Activated T-helper 1 cell treated with anti-CD3 and anti-CD28 coated beads, Interleukin-2, amount 50 U/mL, for 16 hours (primary cell): ENCODE measurements around the gene ZNF763.
"Not testable (repeated sequence)": the region's sequence is repeated elsewhere in the genome, so short reads cannot be mapped to it uniquely, and the experiment has no call there.

ENCODE experiments used
- DNase-seq, 2 donors: peaks; one replicate each; pipeline ENCODE4 v3.0.0-alpha.2; 2020; ENCODE audit warnings: low read depth in 1 of 2, low spot score in 1 of 2

Gene ZNF763

DNA sequence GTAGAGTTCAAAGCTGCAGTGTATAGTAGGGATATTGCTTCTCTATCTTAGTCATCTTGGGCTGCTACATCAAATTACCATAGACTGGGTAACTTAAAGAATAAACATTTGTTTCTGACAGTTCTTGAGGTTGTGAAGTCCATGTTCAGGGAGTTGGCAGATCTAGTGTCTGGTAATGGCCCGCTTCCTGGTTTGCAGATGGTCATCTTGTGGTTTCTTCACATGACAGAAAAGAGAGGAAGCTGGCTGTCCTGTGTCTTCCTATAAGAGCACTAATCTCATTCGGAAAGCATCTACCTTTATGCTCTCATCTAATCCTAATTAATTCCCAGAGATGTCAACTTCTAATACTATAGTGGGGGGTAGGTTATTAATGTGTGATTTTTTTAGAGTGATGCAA, 6.2 kb downstream of the ZNF763 start:
- no peak for DNase-seq

DNA sequence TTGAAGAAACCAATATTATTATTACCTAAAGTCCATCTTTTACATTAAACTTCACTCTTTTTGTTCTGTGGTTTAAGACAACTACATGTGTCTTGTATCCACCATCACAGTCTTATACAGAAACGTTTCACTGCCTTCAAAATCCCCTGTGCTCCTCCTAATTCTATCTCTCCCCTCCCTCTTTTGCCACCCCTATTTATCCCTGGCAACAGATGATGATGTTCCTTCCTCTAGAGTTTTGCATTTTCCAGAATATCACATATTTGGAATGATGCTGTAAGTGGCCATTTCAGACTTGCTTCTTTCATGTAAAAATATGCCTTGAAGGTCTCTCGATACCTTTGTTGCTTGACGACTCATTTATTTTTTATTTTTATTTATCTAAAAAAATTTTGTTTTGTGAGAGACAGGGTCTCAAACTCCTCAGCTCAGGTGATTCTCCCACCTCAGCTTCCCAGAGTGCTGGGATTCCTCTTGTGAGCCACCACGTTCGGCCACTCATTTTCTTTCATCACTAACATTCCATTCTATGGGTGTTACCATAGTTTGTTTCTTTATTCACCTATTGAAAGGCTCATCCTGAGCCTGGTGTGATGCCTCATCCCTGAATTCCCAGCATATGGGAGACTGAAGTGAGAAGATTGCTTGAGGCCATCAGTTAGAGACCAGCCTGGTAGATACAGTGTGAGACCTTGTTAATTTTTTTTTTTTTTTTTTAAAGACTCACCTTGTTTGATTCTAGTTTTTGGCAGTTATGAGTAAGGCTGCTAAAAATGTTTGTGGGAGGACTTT, 8.4 kb downstream of the ZNF763 start:
- DNase-seq = no peak

DNA sequence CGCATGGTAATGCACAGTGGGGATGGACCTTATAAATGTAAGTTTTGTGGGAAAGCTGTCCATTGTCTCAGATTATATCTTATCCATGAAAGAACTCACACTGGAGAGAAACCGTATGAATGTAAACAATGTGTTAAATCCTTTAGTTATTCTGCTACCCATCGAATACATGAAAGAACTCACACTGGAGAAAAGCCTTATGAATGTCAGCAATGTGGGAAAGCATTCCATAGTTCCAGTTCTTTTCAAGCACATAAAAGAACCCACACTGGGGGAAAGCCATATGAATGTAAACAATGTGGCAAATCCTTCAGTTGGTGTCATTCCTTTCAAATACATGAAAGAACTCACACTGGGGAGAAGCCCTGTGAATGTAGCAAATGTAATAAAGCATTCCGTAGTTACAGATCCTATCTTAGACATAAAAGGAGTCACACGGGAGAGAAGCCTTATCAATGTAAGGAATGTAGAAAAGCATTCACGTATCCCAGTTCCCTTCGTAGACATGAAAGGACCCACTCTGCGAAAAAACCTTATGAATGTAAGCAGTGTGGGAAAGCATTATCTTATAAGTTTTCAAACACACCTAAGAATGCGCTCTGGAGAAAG, 13.8 kb downstream of the ZNF763 start:
- no peak for DNase-seq

DNA sequence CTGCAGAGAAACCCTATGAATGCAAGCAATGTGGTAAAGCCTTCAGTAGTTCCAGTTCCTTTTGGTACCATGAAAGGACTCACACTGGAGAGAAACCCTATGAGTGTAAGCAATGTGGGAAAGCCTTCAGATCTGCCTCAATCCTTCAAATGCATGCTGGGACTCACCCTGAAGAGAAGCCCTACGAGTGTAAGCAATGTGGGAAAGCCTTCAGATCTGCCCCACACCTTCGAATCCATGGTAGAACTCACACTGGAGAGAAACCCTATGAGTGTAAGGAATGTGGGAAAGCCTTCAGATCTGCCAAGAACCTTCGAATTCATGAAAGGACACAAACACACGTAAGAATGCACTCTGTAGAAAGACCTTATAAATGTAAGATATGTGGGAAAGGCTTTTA, 14.7 kb downstream of the ZNF763 start:
- DNase-seq = no peak

DNA sequence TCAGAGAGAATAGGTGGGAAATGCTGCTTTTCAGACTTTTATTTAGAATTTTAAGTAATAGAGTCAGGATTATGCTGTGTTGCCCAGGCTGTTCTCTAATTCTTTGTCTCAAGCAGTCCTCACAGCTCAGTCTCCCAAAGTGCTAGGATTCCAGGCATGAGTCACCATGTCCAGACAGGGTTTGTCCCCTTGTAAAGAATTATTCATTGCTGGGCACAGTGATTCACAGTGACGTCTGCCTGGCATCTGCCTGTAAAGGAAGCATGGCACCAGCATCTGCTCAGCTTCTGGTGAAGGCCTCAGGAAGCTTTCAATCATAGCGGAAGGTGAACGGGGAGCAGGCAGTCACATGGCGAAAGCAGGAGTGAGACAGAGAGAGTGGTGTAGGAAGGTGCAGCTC, 17.7 kb downstream of the ZNF763 start:
- DNase-seq = no peak

DNA sequence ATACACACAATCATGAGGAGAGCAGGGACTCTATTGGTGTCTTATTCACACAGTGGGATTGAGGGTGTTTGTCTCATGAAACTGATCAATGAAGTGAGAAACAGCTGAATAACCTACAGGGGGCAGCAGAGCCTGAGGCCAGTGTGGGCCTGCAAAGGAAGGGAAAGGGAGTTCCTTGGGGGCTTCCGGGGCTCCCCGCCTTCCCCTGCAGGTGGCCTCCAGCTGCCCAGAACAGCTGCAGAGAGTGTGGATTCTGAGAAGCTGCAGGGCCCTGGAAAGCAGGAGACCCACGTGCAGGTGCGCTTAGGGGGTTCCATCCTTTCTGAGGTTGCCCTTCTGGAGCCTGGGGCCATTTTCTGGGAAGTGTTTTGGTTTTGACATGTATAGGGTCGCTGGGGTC, 20.1 kb downstream of the ZNF763 start:
- no peak for DNase-seq

DNA sequence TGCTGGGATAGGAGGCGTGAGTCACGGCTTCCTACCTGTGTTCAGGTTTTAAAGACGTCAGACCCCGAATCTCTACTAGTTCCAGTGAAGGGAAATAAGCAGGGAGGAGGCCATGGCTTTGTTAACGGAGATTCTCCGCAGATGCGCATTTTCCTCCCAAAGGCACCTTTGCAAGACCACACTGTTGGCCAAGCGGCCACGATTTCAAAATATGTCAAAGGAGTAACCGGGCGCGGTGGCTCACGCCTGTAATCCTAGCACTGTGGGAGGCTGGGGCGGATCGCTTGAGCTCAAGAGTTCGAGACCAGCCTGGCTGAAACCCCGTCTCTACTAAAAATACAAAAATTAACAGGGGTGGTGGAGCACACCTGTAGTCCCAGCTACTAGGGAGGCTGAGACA, 21.9 kb downstream of the ZNF763 start:
- DNase-seq = no peak

DNA sequence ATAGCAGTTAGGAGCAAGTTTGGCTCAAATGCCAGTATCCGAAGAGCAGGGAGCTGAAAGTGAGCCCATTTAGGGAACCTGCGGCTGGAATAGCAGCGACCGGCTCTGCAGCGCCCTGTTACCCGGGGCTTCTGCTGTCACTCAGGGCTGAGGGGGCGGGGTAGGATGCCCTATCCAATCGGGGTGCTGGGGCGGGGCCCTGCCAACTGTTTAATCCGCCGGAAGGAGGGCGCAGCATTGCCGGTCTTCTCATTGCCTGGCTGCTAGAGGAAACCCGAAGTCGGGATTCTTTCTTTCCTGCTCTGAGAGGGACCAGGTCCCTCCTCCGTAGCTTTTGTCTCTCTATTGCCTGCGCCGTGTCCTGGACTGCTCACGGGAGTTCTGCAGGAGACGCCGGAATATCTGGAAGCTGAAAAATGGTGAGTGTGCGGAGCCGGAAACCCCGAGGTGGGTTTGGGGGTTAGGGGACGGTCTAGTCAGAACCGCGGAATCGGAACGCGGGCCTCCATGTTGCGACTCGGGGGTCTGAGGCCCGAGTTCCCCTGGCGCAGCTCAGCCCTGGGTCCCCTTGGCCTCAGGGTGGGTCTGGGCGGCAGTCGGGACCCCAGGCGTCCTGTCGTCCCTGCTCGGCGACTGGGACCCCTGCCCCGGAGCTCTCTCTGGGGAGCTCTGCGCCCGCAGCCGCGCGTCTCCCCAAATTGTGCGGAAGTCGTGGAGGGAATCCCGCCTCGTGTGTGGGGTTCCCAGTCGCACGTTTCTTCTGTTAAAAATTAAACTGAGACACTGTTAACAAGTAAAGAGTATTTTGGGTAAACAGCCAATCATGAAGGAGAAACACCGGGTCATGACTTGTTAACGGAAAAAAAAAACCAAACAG, 22.8 kb downstream of the ZNF763 start:
- DNase-seq = peak; percentile 78 to 81

DNA sequence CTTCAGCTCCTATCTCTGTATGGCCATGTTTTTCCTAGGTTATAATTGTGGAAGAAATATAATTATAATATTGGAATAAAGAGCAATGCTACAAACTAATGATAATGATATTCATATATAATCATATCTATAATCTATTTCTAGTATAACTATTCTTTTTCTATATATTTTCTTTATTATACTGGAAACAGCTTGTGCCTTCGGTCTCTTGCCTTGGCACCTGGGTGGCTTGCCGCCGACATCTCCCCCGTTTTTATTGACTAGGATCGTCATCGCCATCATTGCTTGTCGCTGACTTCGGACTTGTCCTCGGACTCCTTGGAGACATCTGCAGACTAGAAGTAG, 24.2 kb downstream of the ZNF763 start:
- no peak for DNase-seq

DNA sequence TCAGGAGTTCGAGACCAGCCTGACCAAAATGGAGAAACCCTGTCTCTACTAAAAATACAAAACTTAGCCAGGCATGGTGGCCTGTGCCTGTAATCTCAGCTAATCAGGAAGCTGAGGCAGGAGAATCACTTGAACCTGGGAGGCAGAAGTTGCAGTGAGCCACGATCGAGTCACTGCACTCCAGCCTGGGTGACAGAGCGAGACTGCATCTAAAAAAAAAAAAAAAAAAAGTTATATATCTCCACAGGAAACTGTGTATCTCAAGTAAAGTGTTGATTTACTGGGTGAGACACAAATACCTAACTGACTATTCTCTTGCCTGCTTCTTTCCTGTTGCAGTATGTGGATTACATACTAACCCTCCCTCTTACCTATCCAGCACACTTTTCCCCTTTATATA, 27.1 kb downstream of the ZNF763 start:
- DNase-seq = not testable (repeated sequence)

DNA sequence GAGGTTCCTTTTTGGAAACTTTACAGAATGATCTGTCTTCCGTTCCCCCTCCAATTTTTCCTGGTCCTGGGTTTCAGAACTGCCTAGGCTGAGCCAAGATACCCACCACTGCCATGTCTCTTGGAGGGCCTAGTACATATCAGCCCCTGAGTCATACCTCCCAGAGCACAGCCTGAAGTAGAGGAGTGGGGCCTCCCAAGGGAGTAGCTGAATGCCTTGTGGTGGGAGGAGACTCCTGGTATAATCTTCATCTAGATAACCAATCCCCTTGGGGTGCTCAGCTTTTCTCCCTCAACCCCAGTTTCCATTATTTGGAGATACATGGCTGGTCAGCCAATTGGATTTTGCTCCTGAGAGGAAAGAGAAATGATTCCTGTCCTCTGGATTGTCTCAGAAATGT, 30.3 kb downstream of the ZNF763 start:
- no peak for DNase-seq

DNA sequence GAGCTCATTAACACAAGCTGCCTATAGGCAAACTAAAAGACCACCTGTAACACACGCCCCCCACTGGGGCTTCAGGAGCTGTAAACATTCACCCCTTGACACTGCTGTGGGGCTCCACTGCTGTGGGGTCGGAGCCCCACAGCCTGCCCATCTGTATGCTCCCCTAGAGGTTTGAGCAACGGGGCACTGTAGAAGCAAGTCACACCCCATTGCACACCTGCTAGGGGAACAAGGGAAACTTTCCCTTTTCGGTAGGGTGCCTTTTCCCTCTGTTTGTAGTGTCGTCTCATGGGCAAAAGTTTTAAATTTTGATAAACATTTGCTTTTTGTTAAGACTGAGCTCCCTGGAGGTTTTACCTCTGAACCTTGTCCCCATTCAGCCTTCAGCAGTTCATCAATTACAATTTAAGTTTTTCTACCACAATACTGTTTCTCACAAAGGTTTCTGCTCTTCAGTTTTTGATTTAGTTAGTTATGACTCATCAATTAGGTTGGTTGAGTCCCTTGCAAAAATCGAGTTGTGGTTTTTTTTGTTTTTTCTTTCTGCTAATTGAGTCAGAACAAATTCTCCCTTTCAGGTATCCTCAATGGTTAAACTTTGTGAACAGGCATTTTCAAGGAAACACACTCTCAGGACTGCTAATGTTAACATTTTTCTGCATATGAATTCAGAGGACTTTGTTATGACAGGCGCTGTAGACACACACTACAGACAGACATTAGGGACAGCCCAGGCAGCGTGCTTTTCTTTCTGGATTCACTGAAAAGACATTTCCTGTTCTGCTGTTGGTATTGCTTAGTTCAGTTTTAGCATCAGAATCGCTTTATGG, 35.5 kb downstream of the ZNF763 start:
- no peak for DNase-seq

DNA sequence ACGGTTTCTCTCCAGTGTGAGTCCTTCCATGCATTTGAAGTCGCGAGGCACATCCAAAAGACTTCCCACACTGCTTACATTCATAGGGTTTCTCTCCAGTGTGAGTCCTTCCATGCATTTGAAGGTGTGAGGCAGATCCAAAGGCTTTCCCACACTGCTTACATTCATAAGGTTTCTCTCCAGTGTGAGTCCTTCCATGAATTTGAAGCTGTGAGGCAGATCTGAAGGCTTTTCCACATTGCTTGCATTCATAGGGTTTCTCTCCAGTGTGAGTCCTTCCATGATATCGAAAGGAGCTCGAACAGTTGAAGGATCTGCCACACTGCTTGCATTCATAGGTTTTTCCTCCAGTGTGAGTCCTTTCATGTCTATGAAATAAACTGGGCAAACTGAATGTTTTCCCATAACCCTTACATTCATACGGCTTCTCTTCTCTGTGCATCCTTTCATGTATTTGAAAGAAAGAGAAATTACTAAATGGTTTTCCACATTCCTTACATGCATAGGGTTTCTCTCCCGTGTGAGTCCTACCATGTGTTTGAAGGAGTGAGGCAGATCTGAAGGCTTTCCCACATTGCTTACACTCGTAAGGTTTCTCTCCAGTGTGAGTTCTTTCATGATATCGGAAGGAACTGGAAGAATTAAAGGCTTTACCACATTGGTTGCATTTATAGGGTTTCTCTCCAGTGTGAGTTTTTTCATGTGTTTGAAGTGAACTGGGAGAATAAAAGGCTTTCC, 50.3 kb downstream of the ZNF763 start:
- DNase-seq = no peak

DNA sequence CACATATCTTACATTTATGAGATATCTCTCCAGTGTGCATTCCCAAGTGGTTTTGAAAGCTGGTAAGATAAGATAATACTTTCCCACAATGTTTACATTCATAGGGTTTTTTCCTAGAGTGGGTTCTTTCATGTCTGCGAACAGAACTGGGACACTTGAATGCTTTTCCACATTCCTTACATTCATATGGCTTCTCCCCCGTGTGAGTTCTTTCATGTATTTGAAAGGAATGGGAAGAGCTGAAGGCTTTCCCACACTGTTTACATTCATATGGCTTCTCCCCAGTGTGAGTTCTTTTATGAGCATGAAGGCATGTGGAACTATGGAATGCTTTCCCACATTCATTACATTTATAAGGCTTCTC, 50.9 kb downstream of the ZNF763 start:
- DNase-seq = no peak
